Hepatic stellate cell (primary cell): ENCODE data around the gene PSMB11.

Experiments used
- DNase-seq: peaks from one replicate; pipeline ENCODE4 v3.0.0; 2011; ENCODE audit warnings: low spot score

PSMB11 gene

DNA sequence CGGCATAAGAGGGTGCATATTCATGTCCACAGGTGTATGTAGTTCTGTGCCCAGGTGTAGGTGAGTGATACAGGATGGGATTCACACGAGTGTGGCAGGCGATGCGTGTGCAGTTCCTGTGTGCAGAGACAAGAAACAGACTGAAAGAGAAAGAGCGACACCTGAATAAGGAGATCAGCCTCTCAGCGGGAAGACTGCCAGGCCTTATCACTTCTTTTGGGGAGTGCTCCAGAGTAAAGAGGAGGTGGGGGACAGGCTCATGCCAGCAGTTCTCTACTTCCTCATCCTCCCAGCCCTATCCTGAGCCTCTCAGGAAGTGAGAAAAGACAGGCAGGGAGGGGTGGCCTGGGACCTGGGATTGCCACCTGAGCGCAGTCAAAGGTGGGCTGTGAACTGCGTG, 2.8 kb downstream of the PSMB11 start:
- DNase-seq, result no peak

DNA sequence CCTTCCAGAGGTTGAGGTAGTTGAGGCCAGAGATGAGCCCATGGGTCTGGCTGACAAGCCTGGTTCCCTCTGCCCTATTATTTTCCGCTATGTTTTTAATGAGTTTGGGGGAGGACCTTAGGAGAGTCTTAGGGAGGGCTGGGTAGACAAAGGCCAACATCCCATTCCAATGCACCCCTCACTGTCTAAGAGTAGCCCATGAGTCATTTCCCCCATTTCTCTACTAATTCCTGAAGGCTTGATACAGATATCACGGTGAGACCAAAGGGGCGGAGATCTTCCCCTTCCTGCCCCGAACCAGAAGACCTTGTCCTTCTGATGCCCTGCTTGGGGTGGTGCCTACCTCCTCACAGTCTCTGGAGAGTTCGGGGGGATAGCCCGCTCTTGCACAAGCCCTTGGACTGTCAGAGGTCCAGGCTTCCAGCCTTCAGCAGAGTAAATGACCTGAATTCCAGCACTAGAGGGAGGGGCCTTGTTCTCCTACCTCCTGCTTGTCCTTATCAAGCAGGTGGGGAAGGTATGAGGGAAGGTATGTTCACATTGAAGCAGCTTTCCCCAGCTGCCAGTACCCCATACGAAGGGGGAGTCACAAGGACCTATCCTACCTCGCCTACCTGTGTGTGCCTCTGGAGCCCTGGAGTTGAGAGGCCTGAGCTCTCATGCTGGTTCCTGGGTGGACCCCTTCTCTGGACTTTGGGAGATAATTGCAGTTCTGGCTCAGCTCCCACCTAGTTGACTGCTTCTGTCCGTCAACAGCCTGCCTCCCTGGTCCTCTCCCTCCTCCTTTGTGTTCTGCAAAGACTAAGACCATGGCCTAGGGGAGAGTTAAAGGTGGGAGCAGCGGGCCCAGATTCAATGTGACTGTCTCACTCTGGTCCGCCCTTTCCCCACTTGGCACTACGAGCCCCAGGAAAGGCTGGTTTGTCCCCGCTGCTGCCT, 3.7 kb downstream of the PSMB11 start:
- no peak for DNase-seq

DNA sequence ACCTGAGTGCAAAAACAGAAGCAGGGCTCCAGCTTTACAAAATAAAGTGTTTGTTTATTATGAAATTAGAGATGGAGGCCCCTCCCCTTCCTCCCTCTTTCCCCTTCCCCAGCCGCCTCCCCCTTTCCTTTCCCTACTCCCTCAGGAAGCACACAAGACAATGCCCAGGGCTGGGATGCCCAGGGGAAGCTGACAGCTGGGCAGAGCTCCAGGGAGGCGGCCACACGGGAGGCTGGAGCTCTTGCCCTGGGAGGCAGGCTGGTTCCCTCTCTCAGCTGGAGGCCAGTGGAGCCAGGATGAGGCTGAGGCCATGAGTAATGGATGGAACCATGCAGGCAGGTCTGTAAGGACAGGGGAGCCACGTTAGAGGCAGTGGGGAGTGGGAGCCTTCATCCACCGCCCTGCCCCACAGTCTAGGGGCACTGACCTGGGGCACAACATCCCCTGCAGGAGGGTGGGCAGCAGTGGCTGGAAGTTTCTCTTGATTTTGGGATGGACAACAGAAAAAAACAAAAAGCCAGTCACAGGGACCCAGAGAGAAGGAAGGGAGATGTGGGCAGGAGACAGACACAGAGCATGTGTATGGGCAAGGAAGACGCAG, 5.1 kb downstream of the PSMB11 start:
- no peak for DNase-seq

DNA sequence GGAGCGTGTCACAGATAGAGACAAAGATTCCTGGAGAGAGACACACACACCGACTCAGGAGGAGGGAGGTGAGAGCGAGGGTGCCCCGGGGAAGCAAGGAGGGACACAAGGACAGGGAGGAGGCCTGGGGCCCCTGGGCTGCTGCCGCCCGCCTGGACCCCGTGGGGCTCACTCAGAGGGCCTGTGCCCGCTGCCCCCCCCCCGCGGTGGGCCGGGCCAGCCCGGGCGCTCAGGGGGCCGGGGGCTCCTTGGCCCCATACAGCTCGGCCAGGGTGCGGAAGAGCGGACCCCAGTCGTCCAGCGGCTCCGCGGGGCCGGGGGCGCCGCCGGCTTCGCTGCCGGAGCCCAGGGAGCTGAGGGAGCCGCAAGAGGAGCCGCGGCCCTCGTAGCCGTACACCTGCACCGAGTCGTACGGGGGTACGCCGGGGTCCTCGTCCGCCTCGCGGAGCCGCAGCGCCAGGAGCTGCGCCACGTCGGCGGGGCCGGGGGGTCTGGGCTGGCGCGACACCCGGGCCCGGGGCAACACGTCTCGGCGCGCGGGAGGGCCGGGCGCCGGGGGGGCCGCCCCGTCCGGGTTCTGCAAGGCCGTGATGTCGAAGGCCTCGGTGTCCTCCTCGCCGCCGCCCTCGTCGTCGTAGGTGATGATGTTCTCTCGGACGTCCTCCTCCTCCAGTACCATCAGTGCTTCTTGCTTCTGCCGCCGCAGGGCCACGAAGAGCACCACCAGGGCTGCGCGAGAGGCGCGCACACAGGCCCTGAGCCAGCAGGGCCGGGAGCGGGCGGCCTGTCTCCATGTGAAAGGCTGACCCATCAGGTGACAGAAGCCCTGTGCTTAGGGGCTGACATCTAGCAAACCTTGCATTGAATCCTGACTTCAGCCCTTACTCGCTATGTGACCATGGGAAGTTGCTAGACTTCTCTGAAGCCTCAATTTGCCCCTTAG, 6.0 kb downstream of the PSMB11 start:
- DNase-seq, result no peak

DNA sequence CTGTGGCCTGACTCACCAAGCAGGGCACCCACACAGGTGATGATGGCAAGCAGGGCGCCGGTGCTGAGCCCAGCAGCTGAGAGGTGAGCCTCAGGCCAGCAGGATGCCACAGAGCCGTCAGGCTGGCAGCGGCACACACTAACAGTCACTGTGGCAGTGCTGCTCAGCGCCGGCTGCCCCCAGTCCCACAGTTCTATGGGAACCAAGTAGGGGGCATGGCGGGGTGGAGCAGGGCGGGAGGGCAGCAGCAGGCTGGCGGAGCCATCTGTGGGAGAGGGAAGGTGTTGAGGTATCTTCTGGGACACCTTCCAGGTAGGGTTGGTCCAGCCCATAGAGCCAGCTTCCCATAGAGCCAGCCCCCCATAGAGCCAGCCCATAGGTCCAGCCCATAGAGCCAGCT, 7.0 kb downstream of the PSMB11 start:
- DNase-seq, result no peak

DNA sequence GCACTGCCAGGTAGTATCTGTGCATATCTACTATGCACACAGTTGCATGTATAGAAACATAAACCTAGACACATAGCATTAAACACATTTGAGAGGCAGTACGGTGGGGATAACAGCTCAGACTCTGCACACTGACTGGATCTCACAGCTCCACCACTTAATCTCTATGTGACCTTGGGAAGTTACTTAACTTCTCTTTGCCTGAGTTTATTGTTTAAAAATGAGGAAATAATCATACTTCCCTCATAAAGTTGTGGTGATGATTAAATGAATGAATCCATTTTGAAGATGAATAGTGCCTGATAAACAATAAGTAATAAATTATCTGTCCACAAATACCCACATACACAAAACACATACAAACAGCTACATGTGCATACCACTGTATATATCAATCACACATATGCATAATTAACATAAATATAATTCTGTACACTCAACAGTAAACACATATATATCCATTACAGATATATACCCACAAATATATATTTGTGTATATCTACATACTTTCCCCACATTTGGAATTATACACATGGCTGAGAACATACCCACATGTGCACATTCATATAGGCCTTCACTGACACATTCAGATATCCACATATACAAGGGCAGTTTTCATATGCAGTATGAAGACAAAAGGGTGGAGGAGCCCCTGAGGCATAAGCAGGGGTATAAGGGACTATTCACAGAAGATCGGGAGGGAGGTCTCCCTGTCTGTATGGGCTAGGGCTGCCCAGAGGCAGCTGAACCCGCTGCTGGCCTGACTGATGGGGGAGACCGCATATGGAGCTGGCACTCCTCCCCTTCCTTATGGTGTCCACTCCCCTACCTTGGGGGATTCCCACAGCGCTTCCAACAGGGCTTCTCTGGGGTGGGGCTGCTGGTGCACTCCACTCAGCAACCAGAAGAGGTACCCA, 9.4 kb downstream of the PSMB11 start:
- no peak for DNase-seq

DNA sequence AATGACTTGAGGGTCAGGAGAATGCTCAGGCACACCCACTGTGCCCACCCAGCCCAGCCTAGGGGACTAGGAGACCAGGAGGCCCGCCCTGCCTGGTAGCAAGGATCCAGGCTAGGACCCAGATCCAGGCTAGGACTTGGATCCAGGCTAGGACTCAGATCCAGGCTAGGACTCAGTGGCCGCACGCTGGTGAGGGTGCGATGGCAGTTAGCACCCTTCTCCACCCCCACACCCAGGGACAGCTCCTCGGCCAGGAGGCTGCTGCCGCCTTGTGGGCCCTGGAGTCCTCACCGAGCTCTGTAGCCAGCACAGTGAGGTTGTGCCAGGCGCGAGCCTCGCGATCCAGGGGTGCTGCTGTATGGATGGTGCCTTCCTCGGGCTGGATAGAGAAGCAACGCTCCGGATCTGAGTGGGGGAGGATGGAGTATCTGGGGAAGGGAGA, 10.2 kb downstream of the PSMB11 start:
- DNase-seq, result no peak

DNA sequence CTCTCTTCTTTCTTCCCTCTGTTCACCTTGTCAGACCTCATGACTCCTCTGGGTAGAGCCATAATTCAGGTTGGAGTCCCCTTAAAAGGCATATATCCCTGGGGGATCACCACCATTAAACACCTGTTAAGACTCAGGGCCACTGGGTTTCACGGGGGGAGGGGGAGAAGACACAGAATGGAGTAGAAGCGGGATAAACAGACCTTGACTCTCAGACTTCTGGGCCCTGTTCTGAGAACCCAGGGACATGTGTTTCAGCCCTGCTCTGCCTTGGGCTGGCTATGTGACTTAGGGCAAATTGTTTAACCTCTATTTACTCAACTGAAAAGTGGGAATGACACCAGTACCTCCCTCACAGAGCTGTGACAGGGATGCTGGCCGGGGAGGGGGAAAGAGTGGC, 10.7 kb downstream of the PSMB11 start:
- no peak for DNase-seq

DNA sequence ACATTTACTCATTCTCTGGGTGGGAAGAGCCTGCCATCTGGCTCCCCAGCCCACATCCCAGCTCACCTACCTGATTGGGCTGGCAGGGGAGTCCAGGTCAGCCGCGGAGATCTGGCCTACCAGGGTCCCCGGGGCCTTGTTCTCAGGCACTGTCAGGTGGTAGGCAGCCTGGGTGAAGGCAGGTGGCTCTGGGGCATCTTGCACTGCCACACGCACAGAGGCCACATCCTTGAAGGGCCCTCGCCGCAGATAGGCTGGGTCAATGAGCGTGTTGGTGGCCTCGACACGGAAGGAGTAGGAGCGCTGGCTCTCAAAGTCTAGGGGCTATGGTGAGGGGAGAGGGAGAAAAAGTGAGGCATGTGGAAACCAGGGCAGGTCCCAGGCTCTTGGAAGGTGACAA, 11.4 kb downstream of the PSMB11 start:
- no peak for DNase-seq

DNA sequence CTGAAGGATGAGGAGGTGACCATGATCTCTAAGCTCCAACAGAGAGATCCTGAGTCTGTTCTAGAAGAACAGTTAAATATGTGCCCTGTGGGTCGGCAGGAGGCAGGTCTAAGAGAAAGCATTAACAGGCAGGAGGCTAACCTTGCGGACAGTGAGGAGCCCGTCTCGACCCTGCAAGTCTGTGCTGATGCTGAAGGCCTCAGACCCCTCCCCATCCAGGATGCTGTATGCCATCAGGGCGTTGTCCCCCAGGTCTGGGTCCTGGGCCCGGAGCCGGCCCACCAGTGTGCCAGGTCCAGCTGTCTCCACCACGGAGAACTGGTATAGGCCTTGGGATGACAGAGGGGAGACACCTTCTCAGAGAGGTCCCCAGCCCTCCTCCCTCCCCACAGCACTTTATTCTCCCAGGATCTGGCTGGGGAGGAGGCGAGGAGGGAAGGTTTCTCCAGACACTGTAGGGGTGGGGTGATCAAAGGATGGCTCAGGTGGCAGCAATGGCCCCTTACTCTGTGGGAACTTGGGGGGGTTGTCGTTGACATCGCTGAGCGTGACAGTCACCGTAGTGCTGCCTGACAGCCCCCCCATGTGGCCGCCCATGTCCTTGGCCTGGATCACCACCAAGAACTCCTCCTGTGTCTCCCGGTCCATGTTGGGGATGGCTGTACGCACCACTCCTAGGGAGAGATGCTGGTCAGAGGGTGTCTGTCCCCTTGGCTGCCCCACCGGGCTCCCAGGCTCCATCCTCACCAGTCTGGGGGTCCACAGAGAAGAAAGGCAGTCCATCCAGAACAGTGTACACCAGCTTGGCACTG, 12.2 kb downstream of the PSMB11 start:
- no peak for DNase-seq

DNA sequence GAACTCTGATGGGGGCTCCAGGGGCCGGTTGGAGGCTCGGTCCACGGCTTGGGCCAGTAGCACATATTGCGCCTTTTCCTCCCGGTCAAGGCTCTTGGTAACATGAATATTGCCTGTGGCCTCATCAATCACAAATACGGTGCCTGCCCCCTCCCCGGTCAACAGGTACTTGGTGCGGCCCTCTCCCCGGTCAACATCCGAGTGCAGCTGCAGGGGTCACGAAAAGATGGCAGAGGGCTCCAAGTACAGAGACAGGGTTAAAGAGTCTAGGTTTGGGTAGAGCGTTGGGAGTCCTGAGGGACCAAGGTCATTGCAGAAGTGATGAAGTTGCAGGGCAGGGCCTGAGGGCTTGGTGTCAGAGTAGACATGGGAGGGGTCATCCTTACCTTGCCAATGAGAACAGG, 13.1 kb downstream of the PSMB11 start:
- no peak for DNase-seq

DNA sequence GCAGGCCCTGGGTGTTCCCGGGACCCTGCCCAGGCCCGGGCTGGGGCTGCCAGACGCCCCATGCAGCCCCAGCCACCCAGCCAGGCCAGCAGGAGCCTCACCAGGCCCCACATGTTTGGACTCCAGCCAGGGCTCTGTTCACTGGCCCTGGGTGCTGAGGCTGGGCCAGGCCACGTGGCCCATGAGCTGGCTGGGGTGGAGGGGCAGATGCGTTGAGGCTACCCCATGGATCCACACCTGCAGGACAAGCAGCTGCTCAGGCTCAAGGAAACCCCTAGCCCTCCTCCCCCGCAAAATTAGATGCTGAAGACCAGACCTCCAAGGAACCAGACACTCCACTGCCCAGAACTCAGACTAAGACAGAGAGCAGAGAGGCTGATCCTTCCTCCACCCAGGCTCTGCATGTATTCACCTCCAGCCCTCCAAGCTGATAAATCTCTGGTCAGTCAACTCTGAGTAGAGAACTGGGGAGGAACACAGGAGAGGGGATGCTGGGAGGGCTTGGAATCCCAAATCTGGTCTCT, 13.7 kb downstream of the PSMB11 start:
- peak; percentile 64 for DNase-seq

DNA sequence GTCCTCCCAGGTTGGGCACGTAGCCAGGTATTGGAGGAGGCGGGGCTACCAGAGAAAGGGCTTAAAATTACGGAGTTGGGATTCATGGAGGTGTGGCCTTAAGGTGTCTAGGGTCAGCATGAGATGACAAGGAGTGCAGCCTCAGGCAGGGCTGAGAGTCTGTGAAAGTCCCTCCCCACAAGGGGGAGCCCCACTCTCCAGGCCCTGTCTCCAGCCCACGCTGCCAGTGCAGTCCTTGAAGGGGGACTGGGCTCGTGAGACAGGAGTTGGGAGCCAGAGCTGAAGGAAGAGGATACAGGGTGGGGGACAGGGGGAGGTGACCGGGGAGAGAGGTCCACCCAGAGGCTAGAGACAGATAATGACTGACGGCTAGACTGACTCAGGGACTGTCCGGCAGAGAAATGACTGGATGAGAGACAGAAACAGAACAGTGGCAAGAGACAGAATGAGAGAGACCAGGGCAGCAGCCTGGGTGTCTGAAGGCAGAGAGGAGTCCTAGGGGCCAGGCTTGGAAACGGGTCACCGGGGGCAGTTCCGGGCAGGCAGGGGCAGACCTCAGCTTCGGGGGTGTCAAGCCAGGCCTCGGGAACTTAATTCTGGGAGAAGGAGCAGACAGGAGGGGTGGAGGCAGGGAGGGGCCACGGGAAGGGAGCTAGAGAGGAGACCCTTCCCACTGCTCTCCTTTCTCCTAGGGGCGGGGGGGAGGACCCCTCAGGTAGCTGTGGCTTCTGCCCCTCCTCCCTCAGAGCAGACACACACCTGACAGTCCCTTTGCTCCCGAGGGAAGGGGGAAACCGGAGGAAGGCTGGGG, 14.3 kb downstream of the PSMB11 start:
- peak; percentile 92 for DNase-seq

DNA sequence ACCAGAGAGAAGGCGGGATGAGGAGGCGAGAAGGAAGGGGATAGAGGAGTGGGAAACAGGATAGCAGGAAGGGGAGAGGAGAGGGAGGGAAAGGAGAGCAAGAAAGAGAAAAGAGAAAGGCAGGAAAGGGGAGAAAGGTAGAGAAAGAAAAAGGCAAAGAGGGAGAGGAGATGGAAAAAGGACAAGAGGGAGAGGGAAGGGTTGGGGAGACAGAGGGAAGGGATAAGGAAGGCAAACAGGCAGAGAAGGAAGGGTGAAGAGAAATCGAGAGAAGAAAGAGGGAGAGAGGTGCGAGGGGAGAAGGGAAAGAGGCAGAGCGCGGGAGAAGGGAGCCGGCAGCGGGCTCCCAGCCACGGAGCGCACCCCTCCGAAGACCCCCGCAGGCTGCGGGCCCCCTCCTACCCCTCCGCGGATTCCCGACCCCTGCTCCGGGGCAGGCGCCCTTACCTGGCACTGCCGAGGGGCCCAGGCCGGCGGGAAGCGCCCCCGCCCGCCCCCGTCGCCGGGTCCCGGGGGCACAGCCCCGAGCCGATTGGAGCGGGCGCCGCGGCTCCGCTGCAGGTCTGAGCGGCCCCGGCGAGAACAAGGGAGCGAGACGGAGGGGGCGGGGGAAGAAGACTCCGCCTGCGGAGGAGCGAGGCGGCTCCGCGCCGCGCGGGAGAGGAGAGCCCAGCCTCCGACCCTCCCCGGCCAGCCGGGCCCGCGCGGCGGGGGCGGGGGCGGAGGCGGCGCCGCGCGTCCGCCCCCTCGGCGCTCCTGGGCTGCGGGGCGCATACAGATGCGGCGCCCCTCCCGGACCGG, 15.1 kb downstream of the PSMB11 start, which contains the start of gene CDH24:
CDH24 (minus strand) TSS at position 565 of the 801 bp plus-strand sequence. CDS start 1,787 bp downstream, outside the sequence.
- DNase-seq, result peak; percentile 80

DNA sequence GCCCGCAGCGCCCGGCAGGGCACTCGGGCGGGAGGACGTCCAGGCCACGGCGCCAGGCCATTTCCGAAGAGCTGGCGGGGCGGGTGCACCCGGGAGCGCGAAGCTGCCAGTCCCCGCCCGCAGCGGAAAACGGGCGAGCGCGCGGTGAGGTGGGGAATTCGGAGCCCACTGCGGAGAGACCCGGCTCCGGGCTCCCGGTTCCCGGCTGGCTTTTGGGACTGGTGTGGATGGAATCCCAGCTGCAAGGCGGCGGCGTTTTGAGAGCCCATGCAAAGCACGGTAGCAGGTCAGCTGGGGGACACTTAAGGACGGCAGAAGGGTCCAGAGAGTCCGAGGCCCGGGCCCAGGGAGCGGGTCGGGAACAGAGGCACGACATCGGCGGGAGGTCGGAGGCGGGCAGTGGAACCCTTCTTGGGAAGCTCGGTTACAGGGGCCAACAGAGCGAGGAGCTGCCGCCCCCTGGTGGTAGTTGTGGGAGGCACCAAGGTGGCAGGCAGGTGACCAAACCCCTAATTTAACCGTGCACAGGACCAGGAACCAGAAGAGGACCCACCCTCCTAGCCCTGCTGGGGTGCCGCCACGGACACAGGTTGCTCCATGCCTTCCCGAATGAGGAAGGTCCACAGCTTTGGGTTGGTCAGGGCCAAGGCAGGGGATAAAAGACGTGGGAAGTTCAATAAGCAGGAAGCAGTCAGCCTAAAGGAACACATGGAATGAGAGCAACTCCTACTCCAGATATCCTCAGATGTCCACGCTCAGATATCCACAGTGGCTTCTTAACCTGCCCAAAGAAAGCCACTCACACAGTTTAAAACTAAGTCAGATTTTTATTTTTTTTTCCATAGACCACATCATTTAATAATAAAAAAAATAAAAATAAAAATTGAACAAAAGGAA, 16.0 kb downstream of the PSMB11 start:
- peak; percentile 89 for DNase-seq

DNA sequence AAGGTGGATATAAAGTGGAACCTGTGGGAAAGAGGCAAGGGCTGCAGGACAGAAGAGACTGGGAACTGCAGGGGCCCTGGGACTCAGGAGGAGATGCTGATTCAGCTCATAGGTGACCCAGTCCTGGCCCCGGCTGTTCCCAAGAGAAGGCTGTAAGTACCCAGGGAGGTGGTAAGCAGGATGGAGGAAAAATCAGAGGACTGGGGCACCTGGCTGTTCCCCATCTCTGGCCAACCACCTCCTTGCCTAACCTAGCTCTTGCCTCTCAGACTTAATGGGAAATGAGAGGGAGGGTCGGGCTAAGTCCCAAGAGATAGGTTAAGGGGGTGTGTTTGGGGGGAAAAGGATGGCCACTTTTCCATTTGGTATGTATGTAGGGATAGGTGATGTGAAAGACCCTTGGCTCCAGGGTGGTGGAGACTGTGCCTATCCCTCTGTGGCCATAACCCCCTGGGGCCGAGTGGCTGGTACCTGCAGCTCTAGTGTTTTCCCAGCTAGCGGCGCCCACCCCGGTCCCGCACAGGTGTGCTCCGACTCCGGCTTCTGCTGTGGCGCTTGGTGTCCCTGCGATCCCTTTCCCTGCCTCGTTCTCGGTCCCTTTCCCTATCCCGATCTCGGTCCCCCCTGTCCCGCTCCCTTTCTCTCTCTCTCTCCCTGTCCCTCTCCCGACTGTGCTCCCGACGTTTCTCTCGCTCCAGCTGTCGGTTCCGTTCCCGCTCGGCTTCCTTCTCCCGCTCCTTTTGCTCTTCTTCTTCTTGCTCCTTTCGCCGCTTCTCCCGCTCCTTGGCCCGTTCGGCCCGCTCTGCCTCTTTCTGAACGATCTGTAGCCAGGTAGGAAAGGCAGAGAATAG, 16.9 kb downstream of the PSMB11 start:
- DNase-seq, result no peak
